LNCAP (cell line): ENCODE results near the gene TMEM128.

ENCODE experiments used
- TF ChIP-seq, protein P1 (sequence below): fragments of 450-650 bp; IDR thresholded peaks from 2 replicates; pipeline ENCODE4 v1.5.1; 2017; ENCODE audit warnings: mild to moderate bottlenecking

TMEM128 gene

DNA sequence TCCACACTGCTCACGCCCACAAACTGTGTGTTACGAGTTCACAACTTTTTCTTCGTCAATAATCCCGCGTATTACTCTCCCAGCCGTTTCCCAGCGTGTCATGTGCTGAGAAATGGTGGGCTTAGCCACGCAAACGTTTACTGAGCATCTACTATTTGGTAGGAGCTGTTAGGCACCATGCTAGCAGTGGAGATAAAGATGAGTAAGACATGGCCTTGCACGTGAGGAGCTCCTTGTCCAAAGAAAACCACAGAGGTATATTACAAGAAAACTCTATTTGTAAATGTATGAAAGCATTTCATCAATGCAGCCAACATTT is 821 bp upstream of the TMEM128 start:
- TF ChIP-seq, protein P1, sequence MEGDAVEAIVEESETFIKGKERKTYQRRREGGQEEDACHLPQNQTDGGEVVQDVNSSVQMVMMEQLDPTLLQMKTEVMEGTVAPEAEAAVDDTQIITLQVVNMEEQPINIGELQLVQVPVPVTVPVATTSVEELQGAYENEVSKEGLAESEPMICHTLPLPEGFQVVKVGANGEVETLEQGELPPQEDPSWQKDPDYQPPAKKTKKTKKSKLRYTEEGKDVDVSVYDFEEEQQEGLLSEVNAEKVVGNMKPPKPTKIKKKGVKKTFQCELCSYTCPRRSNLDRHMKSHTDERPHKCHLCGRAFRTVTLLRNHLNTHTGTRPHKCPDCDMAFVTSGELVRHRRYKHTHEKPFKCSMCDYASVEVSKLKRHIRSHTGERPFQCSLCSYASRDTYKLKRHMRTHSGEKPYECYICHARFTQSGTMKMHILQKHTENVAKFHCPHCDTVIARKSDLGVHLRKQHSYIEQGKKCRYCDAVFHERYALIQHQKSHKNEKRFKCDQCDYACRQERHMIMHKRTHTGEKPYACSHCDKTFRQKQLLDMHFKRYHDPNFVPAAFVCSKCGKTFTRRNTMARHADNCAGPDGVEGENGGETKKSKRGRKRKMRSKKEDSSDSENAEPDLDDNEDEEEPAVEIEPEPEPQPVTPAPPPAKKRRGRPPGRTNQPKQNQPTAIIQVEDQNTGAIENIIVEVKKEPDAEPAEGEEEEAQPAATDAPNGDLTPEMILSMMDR, result no peak

DNA sequence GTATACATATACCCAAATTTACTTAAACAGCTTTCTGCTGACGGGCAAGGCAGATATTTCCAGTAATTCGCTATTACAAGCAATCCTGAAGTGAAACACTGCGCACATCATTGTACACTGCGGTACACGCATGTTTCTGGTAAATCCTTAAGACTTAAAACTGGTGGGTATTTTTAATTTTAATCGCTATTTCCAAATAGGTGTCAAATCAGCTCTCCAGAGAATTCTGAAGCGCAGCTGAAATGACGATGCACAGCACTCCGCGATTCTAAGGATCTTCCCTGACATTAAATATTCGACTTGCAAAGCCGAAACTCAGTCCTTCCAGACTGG is 361 bp downstream of the TMEM128 start:
- TF ChIP-seq, protein P1, result no peak

DNA sequence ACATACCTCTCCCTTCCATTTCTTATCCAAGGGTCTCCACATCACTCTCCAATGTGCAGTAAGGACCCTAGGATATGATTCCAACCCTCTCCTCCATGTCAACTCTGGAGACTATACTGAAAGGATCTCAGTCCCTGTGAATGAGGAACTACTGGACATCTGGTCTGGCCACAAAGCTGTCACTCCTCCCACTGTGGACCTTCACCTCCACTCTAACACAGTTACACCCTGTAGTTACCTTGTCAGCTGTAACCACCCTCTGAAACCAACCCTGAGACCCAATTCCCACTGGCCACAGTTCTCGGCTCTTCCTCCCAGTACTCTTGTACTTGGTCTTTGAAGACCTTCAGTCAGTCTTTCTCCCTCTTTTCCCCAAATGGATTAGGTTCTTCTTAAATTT is 2.9 kb downstream of the TMEM128 start:
- TF ChIP-seq, protein P1, result no peak

DNA sequence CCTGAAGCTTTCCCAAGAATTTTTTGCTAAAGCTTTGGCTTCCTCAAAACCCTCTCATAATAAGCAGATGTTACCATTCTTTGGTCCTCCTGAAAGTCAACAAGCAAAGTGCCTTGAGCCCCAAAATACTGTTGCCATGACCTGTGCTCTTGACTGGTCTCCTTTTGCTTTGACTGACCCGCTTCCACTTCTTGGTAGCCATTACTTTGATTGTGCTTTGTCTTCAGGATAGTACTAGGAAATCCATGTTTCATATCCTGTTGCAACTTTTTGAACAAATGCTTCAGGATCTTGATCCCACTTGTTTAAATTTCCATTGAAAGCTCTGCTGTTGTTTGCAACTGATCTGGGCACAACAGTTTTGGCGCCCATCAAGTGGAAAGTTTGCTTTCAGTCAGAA is 14.4 kb downstream of the TMEM128 start:
- TF ChIP-seq, protein P1, result no peak

DNA sequence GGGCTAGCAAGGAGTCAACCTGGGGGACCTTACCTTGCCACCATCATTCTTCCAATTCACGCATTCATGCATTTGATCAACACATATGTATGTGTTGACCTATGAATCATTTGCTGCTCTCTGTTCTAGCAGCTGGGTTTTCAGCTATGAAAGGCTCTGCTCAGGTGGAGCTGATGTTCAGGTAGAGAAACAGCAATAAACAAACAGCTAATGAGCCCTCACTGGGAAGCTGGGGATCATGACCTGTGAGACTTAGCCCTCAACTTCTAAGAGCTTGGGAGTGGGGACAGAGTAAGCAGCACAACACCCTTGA is 19.7 kb downstream of the TMEM128 start:
- TF ChIP-seq, protein P1, result no peak

DNA sequence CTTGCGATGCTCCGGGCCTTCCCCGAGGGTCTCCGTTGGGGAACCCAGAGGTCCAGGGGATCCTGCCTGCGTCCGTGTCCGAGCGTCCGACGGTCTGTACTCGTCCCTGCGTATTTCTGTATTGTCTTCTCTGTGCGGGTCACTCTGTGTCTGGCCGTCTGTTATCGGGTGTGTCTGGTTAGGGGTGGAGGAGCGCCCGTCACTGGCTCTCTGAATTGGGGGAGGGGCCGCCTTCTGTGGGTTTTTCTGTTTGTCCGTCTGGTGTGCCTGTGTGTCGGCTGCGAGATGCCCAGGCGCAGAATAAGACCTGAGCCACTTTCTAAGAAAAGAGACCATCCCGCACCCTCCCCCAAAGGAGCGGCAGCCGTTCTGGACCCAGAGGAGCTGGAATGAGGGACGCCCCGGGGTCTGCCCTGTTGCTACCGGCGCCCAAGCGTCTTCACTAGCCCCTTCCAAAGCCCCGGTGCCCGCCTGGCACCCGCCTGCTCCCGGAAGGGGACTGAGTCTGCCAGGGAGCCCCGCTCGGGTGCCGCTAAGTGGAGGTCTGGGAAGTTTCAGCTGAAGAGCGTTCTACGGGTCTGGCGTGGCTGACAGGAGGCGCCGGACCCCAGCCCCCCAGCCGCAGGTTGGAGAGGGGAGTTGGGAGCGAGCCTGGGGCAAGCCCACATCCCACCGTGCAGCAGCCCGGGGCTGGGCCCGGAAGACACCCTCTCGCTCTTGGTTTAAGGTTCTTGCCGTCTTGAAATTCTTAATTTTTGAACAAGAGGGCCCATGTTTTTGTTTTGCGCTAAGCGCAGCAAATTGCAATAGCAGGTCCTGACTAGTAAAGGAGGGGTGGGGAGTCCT is 20.3 kb downstream of the TMEM128 start:
- TF ChIP-seq, protein P1, result no peak

DNA sequence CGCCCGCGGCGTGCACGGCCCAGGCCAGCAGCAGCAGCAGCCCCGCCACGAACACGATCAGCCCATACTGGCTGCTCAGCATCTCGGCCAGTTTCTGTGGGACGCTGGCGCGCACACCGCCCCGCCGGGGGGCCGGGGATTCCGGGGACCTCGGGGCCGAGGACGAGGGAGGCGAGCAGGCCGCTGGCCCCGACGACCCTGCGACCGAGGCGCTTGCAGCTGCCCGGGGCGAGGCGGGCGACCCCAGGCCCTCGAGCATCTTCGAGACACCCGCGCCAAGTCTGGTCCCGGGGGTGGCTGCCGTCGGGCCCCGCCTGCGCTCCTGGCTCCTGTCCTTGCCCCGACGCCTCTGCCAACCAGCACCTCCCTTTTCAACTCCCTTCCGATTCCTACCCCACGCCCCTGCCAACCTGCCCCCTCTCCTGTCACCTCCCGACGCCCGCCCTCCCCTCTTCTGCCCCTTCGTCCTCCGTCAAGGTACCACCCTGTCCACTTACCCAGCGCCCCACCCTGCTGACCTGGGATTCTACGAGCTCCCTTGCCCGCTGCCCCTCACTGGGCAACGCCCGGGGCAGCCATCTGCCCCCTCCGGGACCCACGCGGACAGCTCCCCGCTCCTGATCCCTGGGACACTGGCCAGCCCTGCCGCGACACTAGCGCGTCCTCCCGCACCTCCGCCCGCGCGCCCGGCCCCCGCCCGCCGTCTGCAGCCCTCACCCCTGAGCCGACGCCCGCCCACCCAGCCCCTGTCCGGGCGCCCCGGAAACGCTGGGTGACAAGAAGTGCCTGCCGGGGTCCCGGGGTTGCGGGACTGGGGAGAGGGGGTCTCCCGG is 21.2 kb downstream of the TMEM128 start, which contains the start of gene OTOP1:
Gene OTOP1 (minus strand): TSS at position 324 of the 833 bp plus-strand sequence. CDS start 65 bp downstream, at position 259.
- TF ChIP-seq, protein P1, result no peak
